ENCODE measurements around the gene MIEN1. TPM values are rescaled to one million over a fixed set of nuclear protein-coding genes. Genes with fewer than 3 reads are reported as not detected.

Gene MIEN1
- total and polyA plus RNA-seq, 2 donors (not counting 1 experiment from before 2014, with no cell fraction given), result 41.1 to 63.2 TPM

- intact Hi-C loops (cut with micrococcal nuclease), result loop anchor here (1.0 to 10.0 kb wide), 5 partner anchors 15 to 169 kb away; partner anchors contain the start of genes LRRC3C and ORMDL3
- H3K4me2 ChIP-seq (replicated peaks; ENCODE audit: low read depth, low read length, poor library complexity, severe bottlenecking), result peak overlapping the region; percentile 89
- WGBS (ENCODE audit: insufficient coverage), result 3% methylated on average over 8 of the region's 18 CpGs
Measured at GRCh38 chr17:39755554-39756379, 25.4 kb upstream of the MIEN1 start.

More at GRCh38 chr17:39755554-39756379, 25.4 kb upstream of the MIEN1 start:
- ChIA-PET POLR2A (interaction anchor here (0.5 to 3.1 kb wide), 31 partner anchors 9 to 511 kb away, joined by 3 to 58 read pairs (median 5); partner anchors contain the start of genes IKZF3, MIEN1, PGAP3 and PSMD3), CTCF (interaction anchor here (0.7 to 3.6 kb wide), 23 partner anchors 9 to 200 kb away, joined by 3 to 32 read pairs (median 5); partner anchors contain the start of genes IKZF3, MIEN1 and PGAP3)
- Histone ChIP-seq H3K27me3 (replicated peaks in 1 of 4; ENCODE audit: control extremely low read depth in 1 of 4, control insufficient read depth in 3 of 4, insufficient read depth in 4 of 4, low read length in 3 of 4) (no peaks in the 10 kb centered on the region), H3K4me3 (ENCODE audit: control extremely low read depth in 1 of 5, extremely low read depth in 1 of 5, insufficient read depth in 1 of 5, low read depth in 2 of 5, low read length in 4 of 5) (peak overlapping the region in 4 of 5 experiments; percentile 45 to 63 (median 54)), H3K9ac (ENCODE audit: low read length) (peak overlapping the region; percentile 70), H3K9me3 (ENCODE audit: control extremely low read depth in 1 of 3, control insufficient read depth in 2 of 3, insufficient read depth in 1 of 3, low read length in 2 of 3) (peaks cover 0 to 5% (median 0%) of the 10 kb centered on the region in 3 donors), H3K36me3 (replicated peaks in 1 of 2; ENCODE audit: control extremely low read depth in 1 of 2, control insufficient read depth in 1 of 2, extremely low read depth in 1 of 2, insufficient read depth in 2 of 2, low read length in 1 of 2) (peaks cover 0 to 4% of the 10 kb centered on the region in 2 experiments), H2AFZ (ENCODE audit: insufficient read depth, low read depth, low read length, poor library complexity, severe bottlenecking) (peak overlapping the region; percentile 52), H3K79me2 (ENCODE audit: control insufficient read depth, insufficient read depth, low read length) (peaks cover 27% of the 10 kb centered on the region), H3K4me1 (ENCODE audit: control insufficient read depth in 2 of 2, insufficient read depth in 2 of 2, low read length in 2 of 2) (peaks cover 65 to 73% of the 10 kb centered on the region in 2 donors), H3K27ac (ENCODE audit: low read length in 2 of 2) (peak overlapping the region; percentile 100), H4K20me1 (ENCODE audit: control insufficient read depth, insufficient read depth, low read length, poor library complexity, severe bottlenecking) (no peaks in the 10 kb centered on the region)
- no peaks in the 10 kb centered on the region for H3K27me3 Mint-ChIP-seq
- peak overlapping the region; percentile 97 for H3K27ac Mint-ChIP-seq
- H3K4me3 Mint-ChIP-seq, result peak overlapping the region; percentile 84
- peaks cover 2% of the 10 kb centered on the region for H3K9me3 Mint-ChIP-seq (ENCODE audit: insufficient read depth)
- TF ChIP-seq CTCF (IDR thresholded peaks at IDR 0.05) (no peak), EZH2 (IDR thresholded peaks at IDR 0.05; ENCODE audit: borderline replicate concordance, insufficient read depth, low read depth, low read length, poor library complexity, severe bottlenecking) (no peak)
- DNase-seq (peak; percentile 93), ATAC-seq (ENCODE audit: low read depth) (peak; percentile 28)
- H3K4me1 Mint-ChIP-seq, result peaks cover 72% of the 10 kb centered on the region
